Tibial nerve (tissue), 4 donors: ENCODE data around the gene IRX3. TPM values are rescaled to one million over a fixed set of nuclear protein-coding genes. Genes with fewer than 3 reads are reported as not detected.

Experiments
- DNase-seq, 2 donors: peaks; one replicate each; pipeline ENCODE4 v3.0.0-alpha.2; 2019; ENCODE audit warnings: low spot score in 2 of 2
- H3K27ac ChIP-seq, 4 donors: fragments of 200-600 bp; sonication (generic) in 3 of 4; one replicate each; pipeline ENCODE4 v1.5.1; 2017 to 2019; ENCODE audit warnings: mild to moderate bottlenecking in 1 of 4
- H3K27me3 ChIP-seq, 2 donors: fragments of 200-600 bp; sonication (generic) in 1 of 2; one replicate each; pipeline versions ENCODE4 v1.5.1 to v1.6.0; 2017 to 2019
- H3K36me3 ChIP-seq, 3 donors: fragments of 200-600 bp; sonication (generic); one replicate each; pipeline ENCODE4 v1.5.1; 2018 to 2019
- H3K4me1 ChIP-seq, 4 donors: fragments of 200-600 bp; sonication (generic) in 3 of 4; one replicate each; pipeline ENCODE4 v1.5.1; 2017 to 2019
- H3K4me3 ChIP-seq, 4 donors: fragments of 200-600 bp; sonication (generic) in 3 of 4; one replicate each; pipeline ENCODE4 v1.5.1; 2017 to 2019; ENCODE audit warnings: mild to moderate bottlenecking in 1 of 4, moderate library complexity in 1 of 4
- H3K9me3 ChIP-seq, 4 donors: fragments of 200-600 bp; sonication (generic) in 3 of 4; one replicate each; pipeline ENCODE4 v1.5.1; 2017 to 2019
- CTCF ChIP-seq, 5 experiments: fragments of 200-600 bp in 3 of 5; fragments of 450-650 bp in 2 of 5; sonication (generic) in 3 of 5; IDR thresholded peaks; one replicate each; pipeline ENCODE4 v1.5.1; 2016 to 2019; ENCODE audit warnings: antibody characterized with exemption in 5 of 5, mild to moderate bottlenecking in 3 of 5, moderate library complexity in 2 of 5
- EP300 ChIP-seq, 2 donors: sonication (generic); formaldehyde crosslinking; IDR thresholded peaks; one replicate each; pipeline ENCODE4 v1.6.1; 2017; ENCODE audit warnings: antibody characterized with exemption in 2 of 2, mild to moderate bottlenecking in 1 of 2
- POLR2A ChIP-seq, 2 donors: fragments of 450-650 bp; IDR thresholded peaks; one replicate each; pipeline ENCODE4 v1.6.1; 2017; ENCODE audit warnings: antibody characterized with exemption in 2 of 2, mild to moderate bottlenecking in 2 of 2, moderate library complexity in 2 of 2
- WGBS, 2 donors: methylation state at CpG; one replicate each; pipeline ENCODE4 v1.1.5; 2018; 5-methylcytosine and 5-hydroxymethylcytosine counted together
- total RNA-seq, 4 donors: library from RNA; depleted of rRNA; stranded (reverse); fragments of >200 nt; gene quantifications; one replicate each; pipeline ENCODE4 v1.1.0, GENCODE V29; 2016

IRX3 gene
- total RNA-seq, 4 donors from 2014 or later, result 1.3 to 10.5 (median 2.0) TPM

DNA sequence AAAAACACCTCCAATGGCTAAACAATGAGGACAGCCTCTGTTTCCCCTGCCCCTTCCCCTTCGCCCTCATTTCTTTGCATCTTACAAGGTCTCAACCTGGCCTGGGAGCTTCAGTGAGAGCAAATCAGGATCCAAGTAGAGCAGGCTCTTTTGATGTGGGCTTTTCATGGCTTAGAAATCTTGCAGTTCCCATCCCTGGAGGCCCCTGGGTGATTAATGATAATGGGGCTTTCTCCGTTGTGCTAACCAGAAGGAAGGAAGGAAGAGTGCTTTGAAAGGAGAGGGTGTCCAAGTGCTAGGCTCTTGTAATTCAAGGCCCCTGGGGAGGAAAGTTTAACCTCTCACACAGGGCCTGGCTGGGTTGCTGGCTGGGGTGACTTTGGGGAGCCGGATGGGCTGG is 18.5 kb upstream of the IRX3 start:
- no peak for DNase-seq
- no peak overlapping the region for H3K4me3 ChIP-seq
- H3K36me3 ChIP-seq, result no peaks in the 10 kb centered on the region
- peaks cover 0 to 8% of the 10 kb centered on the region in 2 donors for H3K27me3 ChIP-seq
- WGBS, 2 donors, result 59 to 71% methylated on average over 3 of the region's 3 CpGs
- H3K27ac ChIP-seq, result no peak overlapping the region
- TF ChIP-seq POLR2A (IDR thresholded peaks at IDR 0.05), result no peak
- TF ChIP-seq EP300 (IDR thresholded peaks at IDR 0.05), result no peak
- TF ChIP-seq CTCF (IDR thresholded peaks at IDR 0.05), result no peak
- H3K9me3 ChIP-seq, result no peaks in the 10 kb centered on the region
- H3K4me1 ChIP-seq, result no peaks in the 10 kb centered on the region

GRCh38 chr16:54303613-54304012 is 17.0 kb upstream of the IRX3 start:
- Histone ChIP-seq H3K27ac (no peak overlapping the region), H3K4me1 (no peaks in the 10 kb centered on the region), H3K27me3 (peaks cover 0 to 8% of the 10 kb centered on the region in 2 donors), H3K4me3 (no peak overlapping the region), H3K9me3 (no peaks in the 10 kb centered on the region), H3K36me3 (no peaks in the 10 kb centered on the region)
- WGBS, 2 donors, result 74 to 78% methylated on average over 8 of the region's 8 CpGs
- no peak for DNase-seq
- no peak for TF ChIP-seq EP300 (IDR thresholded peaks at IDR 0.05)
- TF ChIP-seq POLR2A (IDR thresholded peaks at IDR 0.05), result no peak
- TF ChIP-seq CTCF (IDR thresholded peaks at IDR 0.05), result no peak

DNA sequence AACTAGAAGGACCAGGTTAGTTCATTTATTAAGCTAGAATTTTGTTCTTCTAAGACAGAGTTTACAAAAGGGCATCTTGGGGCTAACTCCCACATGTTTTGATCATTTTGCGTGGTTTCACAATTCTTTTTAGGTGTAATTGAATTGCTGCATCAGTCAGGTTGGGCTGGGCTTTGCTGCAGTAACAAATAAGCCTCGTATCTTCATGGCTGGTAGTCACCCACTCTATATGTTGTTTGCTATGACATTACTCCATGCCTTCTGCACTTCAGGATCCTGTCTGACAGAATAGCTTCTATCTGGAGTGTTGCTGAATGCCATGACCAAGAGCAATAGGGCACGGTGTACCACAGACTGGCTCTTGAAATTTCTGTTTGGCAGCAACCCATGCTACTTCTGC is 10.6 kb upstream of the IRX3 start:
- Histone ChIP-seq H3K27ac (no peak overlapping the region), H3K4me1 (no peaks in the 10 kb centered on the region), H3K27me3 (peaks cover 0 to 17% of the 10 kb centered on the region in 2 donors), H3K9me3 (peaks cover 0 to 31% (median 0%) of the 10 kb centered on the region in 4 donors), H3K36me3 (no peaks in the 10 kb centered on the region), H3K4me3 (no peak overlapping the region)
- DNase-seq, result no peak
- WGBS, 2 donors, result 86 to 91% methylated on average over 3 of the region's 3 CpGs
- TF ChIP-seq POLR2A (IDR thresholded peaks at IDR 0.05), result no peak
- TF ChIP-seq CTCF (IDR thresholded peaks at IDR 0.05), result no peak
- TF ChIP-seq EP300 (IDR thresholded peaks at IDR 0.05), result no peak

DNA sequence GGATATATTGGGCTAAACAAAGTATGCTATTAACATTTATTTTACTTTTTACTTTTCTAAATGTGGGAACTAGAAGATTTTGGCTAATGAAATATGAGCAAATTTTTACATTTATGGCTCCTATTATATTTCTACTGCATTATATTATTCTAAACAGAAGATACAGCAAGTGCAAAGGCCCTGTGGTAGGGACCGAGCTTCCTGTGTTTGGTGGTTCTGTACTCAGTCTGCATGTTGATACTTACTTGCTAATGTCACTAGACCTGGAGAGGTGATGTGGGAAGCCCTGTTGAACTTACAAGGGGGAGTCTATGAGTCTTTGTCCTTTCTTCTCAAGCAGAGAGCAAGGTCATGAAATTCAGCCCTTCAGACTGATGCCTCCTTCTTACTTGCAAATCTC is 10.0 kb upstream of the IRX3 start:
- Histone ChIP-seq H3K36me3 (no peaks in the 10 kb centered on the region), H3K4me3 (no peak overlapping the region), H3K27ac (no peak overlapping the region), H3K27me3 (peaks cover 0 to 23% of the 10 kb centered on the region in 2 donors), H3K9me3 (peaks cover 0 to 31% (median 0%) of the 10 kb centered on the region in 4 donors), H3K4me1 (no peaks in the 10 kb centered on the region)
- TF ChIP-seq EP300 (IDR thresholded peaks at IDR 0.05) (no peak), POLR2A (IDR thresholded peaks at IDR 0.05) (no peak), CTCF (IDR thresholded peaks at IDR 0.05) (no peak)
- 85 to 97% methylated on average over 1 of the region's 1 CpG for WGBS, 2 donors
- DNase-seq, result no peak

DNA sequence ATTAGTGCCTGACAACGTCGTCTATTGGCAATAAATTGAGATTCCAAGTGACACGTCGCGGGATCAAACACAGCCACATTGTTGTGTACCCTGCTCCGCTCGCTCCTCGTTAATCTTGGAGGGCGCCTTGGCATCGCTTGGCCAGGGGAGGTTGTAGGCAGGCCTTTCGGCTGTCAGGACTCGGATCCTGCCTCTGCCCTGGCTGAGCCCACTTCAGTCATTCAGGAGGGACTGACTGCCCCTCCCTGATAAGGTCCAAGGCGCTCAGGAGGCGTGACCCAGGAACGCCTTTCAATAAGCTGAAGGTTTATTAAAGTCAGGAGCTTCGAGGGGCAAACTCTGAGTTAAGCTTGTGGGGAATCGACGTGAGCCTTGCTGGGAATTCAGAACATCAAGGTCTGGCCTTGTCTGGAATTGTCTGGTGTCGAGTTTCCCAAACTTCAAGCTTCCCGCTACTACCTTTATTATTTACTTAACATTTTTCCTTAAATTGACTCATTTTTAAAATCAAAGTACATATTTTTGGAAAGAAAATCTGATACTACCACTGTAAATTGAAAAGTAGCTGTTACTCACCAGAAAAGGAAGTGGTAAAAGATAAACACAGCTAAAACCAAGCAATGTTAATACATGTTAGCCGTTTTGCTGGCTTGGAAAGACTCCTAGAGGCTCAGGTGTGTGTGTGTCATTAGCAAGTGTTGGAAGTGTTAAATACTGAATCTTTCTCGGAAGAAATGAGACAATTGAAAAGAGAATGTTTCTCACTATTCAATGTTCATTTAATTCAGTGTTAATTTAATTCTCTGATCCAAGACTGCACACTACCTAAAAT is 5.3 kb upstream of the IRX3 start:
- WGBS, 2 donors, result 38 to 45% methylated on average over 22 of the region's 22 CpGs
- no peak for TF ChIP-seq CTCF (IDR thresholded peaks at IDR 0.05)
- no peak for TF ChIP-seq POLR2A (IDR thresholded peaks at IDR 0.05)
- TF ChIP-seq EP300 (IDR thresholded peaks at IDR 0.05), result no peak
- peaks cover 0 to 30% (median 4%) of the 10 kb centered on the region in 4 donors for H3K4me1 ChIP-seq
- no peak overlapping the region for H3K4me3 ChIP-seq
- H3K27me3 ChIP-seq, result peaks cover 0 to 70% of the 10 kb centered on the region in 2 donors
- H3K27ac ChIP-seq, result no peak overlapping the region
- DNase-seq, result no peak
- H3K36me3 ChIP-seq, result no peaks in the 10 kb centered on the region
- peaks cover 0 to 22% (median 0%) of the 10 kb centered on the region in 4 donors for H3K9me3 ChIP-seq
